Measurements from ENCODE around the gene TOR2A. TPM values are rescaled to one million over a fixed set of nuclear protein-coding genes. Genes with fewer than 3 reads are reported as not detected.

The TOR2A gene
- total RNA-seq, 1 donor from 2014 or later: 21.9 TPM

DNA sequence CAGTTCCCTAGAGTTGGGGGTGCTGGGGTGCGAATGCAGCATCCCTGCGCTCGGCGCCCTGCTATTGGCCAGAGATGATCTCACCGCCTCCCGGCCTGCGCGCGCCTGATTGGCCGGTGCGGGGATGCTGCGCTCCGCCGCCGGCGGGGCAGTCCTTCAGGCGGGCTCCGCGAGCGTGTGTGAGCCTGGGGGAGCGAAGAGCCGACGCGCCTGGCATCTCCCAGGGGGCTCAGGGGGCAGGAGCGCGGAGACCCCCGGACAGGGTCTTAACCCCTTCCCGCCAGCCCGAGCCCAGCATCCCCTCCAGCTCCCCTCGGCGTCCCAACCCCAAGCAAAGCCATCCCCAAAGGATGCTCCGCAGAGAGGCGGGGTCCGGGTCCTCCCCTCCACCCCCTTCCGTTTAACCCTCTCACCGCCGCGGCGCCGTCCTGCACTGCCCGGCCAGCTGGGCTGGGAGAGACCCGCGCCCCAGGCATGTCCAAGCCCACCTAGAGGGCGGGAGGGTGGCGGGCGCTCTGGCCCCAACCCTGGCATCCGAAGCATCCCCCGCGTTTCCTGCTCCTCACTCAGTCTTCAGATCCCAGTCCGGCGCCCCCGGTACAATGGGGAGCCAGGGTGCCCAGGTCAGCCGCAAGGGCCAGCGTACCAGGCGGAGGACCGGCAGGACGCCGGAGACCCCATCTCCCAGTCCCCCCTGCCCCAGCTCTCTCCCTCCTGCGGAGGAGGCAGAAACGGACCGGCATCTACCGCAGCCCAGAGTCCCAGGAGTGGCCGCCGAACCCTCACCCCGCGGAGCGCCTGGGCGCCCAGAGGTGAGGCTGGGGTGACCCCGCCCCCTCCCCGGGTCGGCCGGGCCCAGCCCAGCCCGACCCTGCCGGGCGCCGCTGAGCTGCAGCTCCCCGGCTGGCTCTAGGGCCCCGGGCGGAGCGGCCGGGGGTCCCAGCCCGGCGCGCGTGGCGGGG is 19.3 kb upstream of the TOR2A start:
- peaks cover 5% of the 10 kb centered on the region for H3K4me1 Mint-ChIP-seq (ENCODE audit: unreplicated experiment)
- TF ChIP-seq, protein P1, sequence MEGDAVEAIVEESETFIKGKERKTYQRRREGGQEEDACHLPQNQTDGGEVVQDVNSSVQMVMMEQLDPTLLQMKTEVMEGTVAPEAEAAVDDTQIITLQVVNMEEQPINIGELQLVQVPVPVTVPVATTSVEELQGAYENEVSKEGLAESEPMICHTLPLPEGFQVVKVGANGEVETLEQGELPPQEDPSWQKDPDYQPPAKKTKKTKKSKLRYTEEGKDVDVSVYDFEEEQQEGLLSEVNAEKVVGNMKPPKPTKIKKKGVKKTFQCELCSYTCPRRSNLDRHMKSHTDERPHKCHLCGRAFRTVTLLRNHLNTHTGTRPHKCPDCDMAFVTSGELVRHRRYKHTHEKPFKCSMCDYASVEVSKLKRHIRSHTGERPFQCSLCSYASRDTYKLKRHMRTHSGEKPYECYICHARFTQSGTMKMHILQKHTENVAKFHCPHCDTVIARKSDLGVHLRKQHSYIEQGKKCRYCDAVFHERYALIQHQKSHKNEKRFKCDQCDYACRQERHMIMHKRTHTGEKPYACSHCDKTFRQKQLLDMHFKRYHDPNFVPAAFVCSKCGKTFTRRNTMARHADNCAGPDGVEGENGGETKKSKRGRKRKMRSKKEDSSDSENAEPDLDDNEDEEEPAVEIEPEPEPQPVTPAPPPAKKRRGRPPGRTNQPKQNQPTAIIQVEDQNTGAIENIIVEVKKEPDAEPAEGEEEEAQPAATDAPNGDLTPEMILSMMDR (conservative IDR thresholded peaks at IDR 0.05): no peak
- H3K4me3 Mint-ChIP-seq: peak overlapping the region; percentile 47
- H3K36me3 Mint-ChIP-seq: no peaks in the 10 kb centered on the region
- no peak overlapping the region for H3K27ac Mint-ChIP-seq
- no peaks in the 10 kb centered on the region for H3K9me3 Mint-ChIP-seq
- no peak for DNase-seq (ENCODE audit: extremely low spot score, unreplicated experiment)
- peaks cover 55% of the 10 kb centered on the region for H3K27me3 Mint-ChIP-seq

DNA sequence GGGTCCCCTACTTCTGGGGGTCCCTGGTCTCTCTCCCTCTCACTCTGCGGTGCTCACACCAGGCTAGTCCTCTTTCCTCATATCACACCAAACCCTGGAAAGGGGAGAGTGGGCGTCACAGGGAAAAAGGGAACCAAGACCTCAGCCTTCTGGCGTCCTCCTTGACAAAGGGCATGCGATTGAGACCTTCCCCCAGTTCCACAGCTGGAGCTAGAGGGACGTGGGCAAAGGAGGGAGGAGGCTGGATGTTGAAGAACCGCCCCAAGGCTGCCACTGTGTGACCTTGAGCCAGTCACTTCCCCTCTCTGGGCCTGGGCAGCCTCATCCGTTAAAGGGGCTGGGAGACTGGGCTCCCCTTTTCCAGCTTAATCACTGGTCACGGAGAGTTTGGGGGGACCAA is 18.5 kb upstream of the TOR2A start:
- Mint-ChIP-seq H3K4me3 (no peak overlapping the region), H3K27ac (no peak overlapping the region), H3K9me3 (no peaks in the 10 kb centered on the region), H3K36me3 (no peaks in the 10 kb centered on the region), H3K4me1 (ENCODE audit: unreplicated experiment) (peaks cover 3% of the 10 kb centered on the region), H3K27me3 (peaks cover 52% of the 10 kb centered on the region)
- TF ChIP-seq, protein P1 (conservative IDR thresholded peaks at IDR 0.05): no peak
- no peak for DNase-seq (ENCODE audit: extremely low spot score, unreplicated experiment)

DNA sequence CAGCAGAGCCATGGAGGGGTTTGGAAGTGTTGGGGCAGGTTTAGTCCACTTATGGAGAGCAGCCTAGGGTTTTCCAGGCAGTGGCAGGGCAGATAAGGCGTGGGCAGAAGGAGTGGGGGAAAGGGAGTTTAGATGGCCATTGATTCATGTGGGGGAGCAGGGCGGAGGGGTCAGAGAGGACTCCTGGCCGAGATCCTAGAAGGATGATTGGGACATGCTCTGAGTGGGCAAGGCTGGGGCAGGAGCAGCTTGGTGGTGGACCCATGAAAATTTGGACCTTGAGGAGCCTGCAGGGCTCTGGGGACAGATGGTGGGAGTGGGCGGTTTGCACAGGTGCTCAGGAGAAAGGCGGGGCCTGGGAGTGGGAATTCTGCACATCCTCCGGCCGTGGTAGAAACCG is 18.1 kb upstream of the TOR2A start:
- H3K27ac Mint-ChIP-seq: no peak overlapping the region
- peaks cover 48% of the 10 kb centered on the region for H3K27me3 Mint-ChIP-seq
- no peaks in the 10 kb centered on the region for H3K36me3 Mint-ChIP-seq

DNA sequence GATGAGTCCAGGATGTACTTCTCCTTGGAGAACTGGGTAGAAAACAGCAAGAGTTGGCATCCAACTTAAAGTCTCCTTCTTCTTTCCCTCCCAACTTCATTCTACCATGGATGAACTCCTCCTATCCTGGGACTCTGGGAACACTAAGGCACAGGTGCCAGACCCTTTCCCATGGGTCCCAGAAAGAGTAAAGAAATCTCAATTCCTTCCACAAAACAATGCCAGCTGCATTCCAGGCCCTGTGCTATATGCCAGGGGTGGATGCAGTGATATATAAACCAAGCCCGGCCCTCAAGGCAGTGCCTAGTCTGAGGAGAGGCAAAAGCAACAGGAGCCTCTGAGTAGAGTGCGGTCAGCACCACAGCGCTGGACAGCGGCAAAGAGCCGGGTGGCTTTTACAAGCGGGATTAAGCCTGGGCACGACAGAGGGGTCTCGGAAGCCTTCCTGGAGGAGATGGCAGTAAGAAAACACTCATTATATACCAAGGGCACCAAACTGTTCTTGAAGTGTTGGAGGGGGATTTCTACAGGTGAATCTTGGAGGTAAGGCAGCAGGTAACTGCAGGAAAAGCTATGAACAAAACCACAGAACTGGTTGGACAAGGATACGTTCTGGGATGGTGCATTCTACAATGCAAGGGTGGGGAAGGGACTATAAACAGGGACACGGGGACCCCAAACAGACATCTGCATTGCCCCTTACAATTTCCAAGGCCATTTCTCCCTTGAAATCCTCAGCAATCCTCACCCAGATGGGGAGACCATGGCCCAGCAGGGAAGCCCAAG is 16.4 kb upstream of the TOR2A start:
- TF ChIP-seq, protein P1 (conservative IDR thresholded peaks at IDR 0.05): no peak
- no peak for DNase-seq (ENCODE audit: extremely low spot score, unreplicated experiment)
- Mint-ChIP-seq H3K4me1 (ENCODE audit: unreplicated experiment) (no peaks in the 10 kb centered on the region), H3K27me3 (peaks cover 43% of the 10 kb centered on the region), H3K36me3 (no peaks in the 10 kb centered on the region), H3K9me3 (no peaks in the 10 kb centered on the region), H3K4me3 (peak overlapping the region; percentile 66), H3K27ac (no peak overlapping the region)

More for the DNA sequence above, 18.1 kb upstream of the TOR2A start:
- DNase-seq (ENCODE audit: extremely low spot score, unreplicated experiment): no peak
- no peaks in the 10 kb centered on the region for H3K9me3 Mint-ChIP-seq
- no peaks in the 10 kb centered on the region for H3K4me1 Mint-ChIP-seq (ENCODE audit: unreplicated experiment)
- H3K4me3 Mint-ChIP-seq: peak overlapping the region; percentile 53
- TF ChIP-seq, protein P1 (conservative IDR thresholded peaks at IDR 0.05): no peak

DNA sequence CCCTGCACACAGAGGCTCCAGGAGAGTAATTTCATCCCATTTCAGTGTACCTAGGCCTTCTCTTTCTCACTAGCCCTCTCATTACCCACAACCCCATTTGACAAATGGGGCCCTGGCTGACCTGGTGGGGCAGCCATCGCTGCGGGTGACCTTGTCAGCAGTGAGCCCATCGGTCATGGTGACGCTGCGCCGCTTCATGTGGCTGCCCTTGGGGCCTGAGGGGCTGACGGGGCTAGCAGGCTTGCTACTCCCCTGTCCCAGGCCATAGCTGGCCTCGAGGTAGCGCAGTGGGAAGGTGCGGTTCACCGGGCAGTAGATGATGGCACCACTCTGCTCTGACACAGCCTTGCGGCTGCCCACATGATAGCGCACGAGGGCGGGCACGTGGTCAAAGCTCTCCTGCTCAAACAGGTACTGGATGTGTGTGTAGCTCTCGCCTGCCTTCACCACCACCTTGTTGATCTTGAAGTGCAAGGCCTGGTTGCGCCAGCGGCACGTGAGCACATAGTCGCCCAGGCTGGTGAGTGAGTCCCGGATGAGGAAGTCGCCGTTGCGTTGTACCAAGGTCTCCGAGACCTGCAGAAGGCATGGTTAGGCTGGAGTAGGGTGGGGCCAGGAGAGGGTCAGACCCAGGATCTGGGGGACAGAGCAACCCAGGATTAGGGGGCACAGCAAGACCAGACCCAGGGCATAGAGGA is 14.1 kb upstream of the TOR2A start:
- Mint-ChIP-seq H3K9me3 (no peaks in the 10 kb centered on the region), H3K4me3 (no peak overlapping the region), H3K27me3 (peaks cover 34% of the 10 kb centered on the region), H3K27ac (no peak overlapping the region), H3K36me3 (no peaks in the 10 kb centered on the region), H3K4me1 (ENCODE audit: unreplicated experiment) (no peaks in the 10 kb centered on the region)
- no peak for DNase-seq (ENCODE audit: extremely low spot score, unreplicated experiment)
- TF ChIP-seq, protein P1 (conservative IDR thresholded peaks at IDR 0.05): no peak

All from type B pancreatic cell (in vitro differentiated cells).